WERI-Rb-1 (cell line): ENCODE data around the gene ASNS.
"Not testable (repeated sequence)": the region's sequence is repeated elsewhere in the genome, so short reads cannot be mapped to it uniquely, and the experiment has no call there.

Source experiments
- DNase-seq: peaks from one replicate; pipeline ENCODE4 v3.0.0-alpha.2; 2020
- H3K27ac ChIP-seq: fragments of 250-450 bp; sonication (Bioruptor Pico); 2 replicates; pipeline ENCODE4 v1.5.1; 2020; ENCODE audit warnings: mild to moderate bottlenecking, moderate library complexity
- H3K27me3 ChIP-seq: fragments of 250-450 bp; sonication (Bioruptor Pico); 2 replicates; pipeline ENCODE4 v1.5.1; 2021; ENCODE audit warnings: mild to moderate bottlenecking, low read depth, moderate library complexity; ENCODE audit not compliant: insufficient read depth, severe bottlenecking
- H3K36me3 ChIP-seq: fragments of 250-450 bp; sonication (Bioruptor Pico); 2 replicates; pipeline ENCODE4 v1.5.1; 2020; ENCODE audit warnings: mild to moderate bottlenecking, moderate library complexity
- H3K4me3 ChIP-seq: 2 replicates; pipeline ENCODE4 v1.5.1; 2011; ENCODE audit warnings: low read depth, mild to moderate bottlenecking, control low read depth, low read length
- H3K9me3 ChIP-seq: fragments of 250-450 bp; sonication (Bioruptor Pico); 2 replicates; pipeline ENCODE4 v1.5.1; 2021; ENCODE audit warnings: mild to moderate bottlenecking, moderate library complexity; ENCODE audit not compliant: severe bottlenecking
- CTCF ChIP-seq: IDR thresholded peaks from 2 replicates; pipeline ENCODE4 v1.5.1; 2011; ENCODE audit warnings: low read depth, mild to moderate bottlenecking, control low read depth, inconsistent platforms, low read length

ASNS gene

GRCh38 chr7:97857544-97857943, 14.7 kb downstream of the ASNS start:
- Histone ChIP-seq H3K27ac (no peak overlapping the region), H3K4me3 (no peak overlapping the region), H3K27me3 (no peaks in the 10 kb centered on the region), H3K36me3 (peaks cover 33% of the 10 kb centered on the region), H3K9me3 (no peaks in the 10 kb centered on the region)
- TF ChIP-seq CTCF: no peak
- no peak for DNase-seq

- Histone ChIP-seq H3K27me3 (no peaks in the 10 kb centered on the region), H3K36me3 (peaks cover 34% of the 10 kb centered on the region), H3K4me3 (no peak overlapping the region), H3K9me3 (no peaks in the 10 kb centered on the region), H3K27ac (no peak overlapping the region)
- DNase-seq: no peak
- TF ChIP-seq CTCF: no peak
Measured at GRCh38 chr7:97851683-97852082, 20.5 kb downstream of the ASNS start.

GRCh38 chr7:97850262-97851031, 21.8 kb downstream of the ASNS start:
- not testable (repeated sequence) for DNase-seq, H3K27ac ChIP-seq, H3K9me3 ChIP-seq, H3K4me3 ChIP-seq, H3K27me3 ChIP-seq
- H3K36me3 ChIP-seq: peaks cover 30% of the 10 kb centered on the region

- no peak overlapping the region for H3K27ac ChIP-seq
- TF ChIP-seq CTCF: no peak
- DNase-seq: no peak
Measured at GRCh38 chr7:97847791-97848190, 24.4 kb downstream of the ASNS start.

GRCh38 chr7:97846945-97847344, 25.3 kb downstream of the ASNS start:
- no peak overlapping the region for H3K4me3 ChIP-seq
- H3K9me3 ChIP-seq: no peaks in the 10 kb centered on the region
- H3K27ac ChIP-seq: no peak overlapping the region
- H3K27me3 ChIP-seq: no peaks in the 10 kb centered on the region
- no peak for DNase-seq
- TF ChIP-seq CTCF: no peak
- peaks cover 6% of the 10 kb centered on the region for H3K36me3 ChIP-seq

More at GRCh38 chr7:97847791-97848190, 24.4 kb downstream of the ASNS start:
- Histone ChIP-seq H3K9me3 (no peaks in the 10 kb centered on the region), H3K36me3 (peaks cover 13% of the 10 kb centered on the region), H3K27me3 (no peaks in the 10 kb centered on the region), H3K4me3 (no peak overlapping the region)

- no peak for TF ChIP-seq CTCF
- Histone ChIP-seq H3K36me3 (no peaks in the 10 kb centered on the region), H3K9me3 (no peaks in the 10 kb centered on the region), H3K27ac (no peak overlapping the region), H3K27me3 (no peaks in the 10 kb centered on the region), H3K4me3 (no peak overlapping the region)
- DNase-seq: no peak
Measured at GRCh38 chr7:97845622-97846203, 26.5 kb downstream of the ASNS start.
